GM18909 (cell line): ENCODE data around the gene GPA33.
A peak's percentile ranks its signal among the peaks of the same experiment; 100 is the strongest.
"Not testable (repeated sequence)": the region's sequence is repeated elsewhere in the genome, so short reads cannot be mapped to it uniquely, and the experiment has no call there.

ENCODE experiments used
- ATAC-seq: cut with Tn5 transposase; IDR thresholded peaks from one replicate; pipeline ENCODE4 v1.9.1; 2021; ENCODE audit warnings: mild to moderate bottlenecking; ENCODE audit not compliant: unreplicated experiment, poor library complexity

Gene GPA33

DNA sequence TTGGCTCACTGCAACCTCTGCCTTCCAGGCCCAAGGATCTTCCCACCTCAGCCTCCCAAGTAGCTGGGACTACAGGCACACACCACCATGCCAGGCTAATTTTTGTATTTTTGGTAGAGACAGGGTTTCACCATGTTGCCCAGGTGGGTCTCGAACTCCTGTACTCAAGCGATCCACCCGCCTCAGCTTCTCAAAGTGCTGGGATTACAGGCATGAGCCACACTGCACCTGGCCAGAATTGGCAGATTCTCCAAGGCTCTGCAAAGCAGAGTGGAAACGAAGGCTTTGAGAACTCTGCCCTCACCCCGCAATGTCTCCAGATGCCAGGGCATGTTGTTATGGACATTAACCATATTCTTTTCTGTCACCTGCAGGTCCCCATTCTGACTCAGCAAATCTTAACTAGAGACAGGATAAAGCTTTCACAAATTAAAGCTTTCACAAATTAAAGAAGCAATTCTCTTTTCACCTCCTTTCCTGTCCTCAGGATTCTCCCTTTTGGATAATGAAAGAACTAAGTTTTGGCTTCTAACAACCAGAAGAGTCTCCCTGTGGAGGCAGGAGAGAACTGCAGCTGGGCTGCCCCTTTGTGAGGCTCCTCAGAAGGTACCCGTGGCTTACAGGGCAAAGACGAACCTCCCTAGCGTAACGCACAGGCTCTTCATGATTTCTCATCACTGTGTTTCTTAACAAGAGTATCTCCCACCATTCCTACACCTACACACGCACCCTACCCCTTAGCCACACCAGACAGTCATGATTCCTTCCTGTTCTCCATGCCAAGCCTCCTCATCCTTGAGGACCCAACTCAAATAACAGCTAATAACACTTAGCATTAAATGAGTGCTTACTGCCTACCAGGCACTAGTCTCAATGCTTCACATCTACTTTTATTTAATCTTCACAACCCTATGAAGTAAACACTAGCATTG lies 29.8 kb downstream of the GPA33 start:
- no peak for ATAC-seq

- no peak for ATAC-seq
Measured at GRCh38 chr1:167059809-167060107, 30.4 kb downstream of the GPA33 start.

DNA sequence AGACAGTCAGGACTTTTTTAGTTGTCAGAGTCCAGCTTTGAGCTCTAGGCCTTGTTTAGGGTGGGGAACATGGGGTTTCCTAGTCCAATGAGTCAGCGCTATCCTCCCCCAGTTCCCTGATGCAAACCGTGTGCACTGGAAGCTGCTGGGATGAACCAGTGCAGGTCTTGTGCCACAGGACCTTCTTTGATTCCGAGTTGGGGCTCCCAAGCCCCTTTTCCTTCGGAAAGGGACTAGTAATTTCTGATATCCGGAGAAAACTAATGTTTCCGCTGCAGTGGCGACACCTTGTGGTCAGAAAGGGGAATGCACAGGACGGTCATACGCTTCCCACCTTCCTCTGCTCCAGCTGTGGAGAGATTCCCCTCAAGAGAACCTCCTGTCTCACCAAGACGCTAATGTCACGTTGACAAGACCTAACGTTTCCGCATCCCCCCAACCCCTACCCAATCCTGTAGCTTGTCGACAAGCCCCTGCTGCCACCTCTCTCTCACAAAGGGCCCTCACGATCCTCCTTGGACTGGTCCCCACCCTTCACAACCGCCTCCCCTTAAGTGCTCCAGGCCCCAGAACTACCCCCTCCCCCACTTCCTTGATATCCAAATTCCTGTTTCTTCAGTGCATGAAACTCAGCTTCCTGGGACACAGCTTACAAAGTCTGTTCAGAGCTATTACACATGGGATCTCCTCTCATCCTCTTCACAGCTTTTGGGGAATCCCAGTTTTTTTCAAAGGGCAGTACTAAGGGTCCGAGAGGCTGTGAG lies 30.9 kb downstream of the GPA33 start:
- peak; percentile 42 for ATAC-seq

DNA sequence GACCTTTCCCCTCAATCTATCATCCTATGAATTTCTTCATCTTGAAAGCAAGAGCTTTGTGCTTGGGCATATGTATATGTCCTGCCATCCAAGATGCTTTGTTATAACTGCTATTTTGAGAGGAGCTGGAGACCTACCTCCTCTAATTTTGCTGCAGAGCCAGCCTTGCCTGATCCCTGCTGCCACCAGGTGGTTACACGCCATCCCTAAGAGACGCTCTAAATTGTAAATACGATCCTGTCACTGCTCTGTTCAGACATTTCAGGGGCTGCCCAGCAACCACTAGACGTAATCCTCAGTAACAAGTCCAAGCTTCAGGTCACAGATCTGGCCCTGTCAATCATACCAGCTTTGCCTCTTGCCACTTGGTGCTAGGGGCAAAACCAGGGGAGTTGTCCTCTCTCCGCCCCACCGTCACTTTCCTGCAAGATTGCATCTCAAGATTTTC lies 32.9 kb downstream of the GPA33 start:
- peak; percentile 70 for ATAC-seq

- ATAC-seq, result peak; percentile 15
Measured at GRCh38 chr1:167056529-167057231, 33.5 kb downstream of the GPA33 start.

DNA sequence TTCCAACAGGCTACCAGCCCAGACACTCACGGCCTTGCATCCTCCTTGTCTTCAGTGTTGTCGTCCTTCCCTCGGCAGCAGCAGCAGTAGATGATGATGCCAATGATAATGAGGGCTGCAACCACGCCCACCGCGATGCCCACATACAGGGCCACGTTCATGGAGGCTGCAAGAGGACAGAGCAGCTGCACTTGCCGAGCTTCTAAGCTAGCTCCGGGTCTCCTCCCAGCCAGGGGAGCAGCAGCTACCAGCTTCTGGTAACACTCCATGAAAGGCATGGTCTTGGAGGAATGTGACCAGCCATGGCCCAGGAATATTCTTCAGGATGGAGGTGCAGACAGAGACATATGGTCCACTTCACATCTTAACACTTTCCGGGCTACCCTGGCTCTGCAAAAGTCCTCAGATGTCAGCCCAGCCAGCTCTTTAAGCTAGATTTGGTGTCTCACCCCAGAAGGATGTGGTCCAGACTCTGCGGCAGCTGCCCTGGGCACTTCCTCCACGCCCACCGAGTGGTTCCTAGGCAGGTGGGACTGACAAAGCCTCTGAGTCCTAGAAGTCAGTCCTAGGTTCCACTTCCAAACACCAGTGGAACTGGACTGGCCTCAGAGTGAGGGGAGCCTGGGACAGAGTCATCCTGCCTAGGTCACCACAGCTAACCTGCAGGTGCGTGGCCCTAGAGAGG lies 35.1 kb downstream of the GPA33 start:
- no peak for ATAC-seq

DNA sequence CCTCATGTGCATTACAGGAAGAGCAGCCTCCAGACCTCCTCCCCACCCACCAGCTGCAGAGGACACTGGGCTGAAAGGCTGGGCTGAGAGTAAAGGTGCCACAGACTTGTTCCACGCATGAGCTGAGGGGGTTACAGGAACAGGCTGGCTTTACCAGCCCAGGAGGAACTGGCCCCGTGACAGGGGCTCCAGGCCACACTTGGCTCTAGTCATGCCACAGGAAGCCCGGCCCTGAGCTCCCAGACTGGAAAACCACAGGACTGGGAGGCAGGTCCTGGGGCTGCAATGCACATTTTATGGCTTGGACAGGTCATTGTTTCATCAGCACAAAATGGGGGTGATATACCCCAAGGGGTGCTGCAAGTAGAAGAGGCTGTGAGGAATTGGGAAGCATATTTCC lies 35.6 kb downstream of the GPA33 start:
- no peak for ATAC-seq

GRCh38 chr1:167052389-167052788 lies 37.8 kb downstream of the GPA33 start:
- ATAC-seq, result no peak

DNA sequence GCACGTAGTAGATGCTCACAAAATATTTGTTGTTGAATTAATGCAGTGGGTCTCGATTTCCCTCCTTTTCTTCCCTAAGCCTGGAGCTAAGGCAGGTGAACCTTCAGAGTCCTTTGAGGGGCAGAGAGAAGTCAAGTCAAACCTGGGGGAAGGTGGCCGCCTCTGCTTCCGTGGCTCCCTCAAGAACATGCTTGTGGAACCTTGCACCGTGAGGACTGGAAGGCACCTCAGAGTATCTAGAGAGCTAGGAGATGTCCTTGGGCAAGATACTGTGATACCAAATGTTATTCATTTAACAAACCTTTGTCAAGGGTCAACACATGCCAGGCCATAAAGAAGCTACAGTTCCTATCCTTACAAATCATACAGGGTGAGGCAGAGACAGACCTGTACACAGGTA lies 38.3 kb downstream of the GPA33 start:
- no peak for ATAC-seq

GRCh38 chr1:167043752-167044488 lies 46.3 kb downstream of the GPA33 start:
- ATAC-seq, result peak; percentile 97

- no peak for ATAC-seq
Measured at GRCh38 chr1:167033646-167034045, 56.5 kb downstream of the GPA33 start.

GRCh38 chr1:167029553-167029952 lies 60.6 kb downstream of the GPA33 start:
- ATAC-seq, result not testable (repeated sequence)

DNA sequence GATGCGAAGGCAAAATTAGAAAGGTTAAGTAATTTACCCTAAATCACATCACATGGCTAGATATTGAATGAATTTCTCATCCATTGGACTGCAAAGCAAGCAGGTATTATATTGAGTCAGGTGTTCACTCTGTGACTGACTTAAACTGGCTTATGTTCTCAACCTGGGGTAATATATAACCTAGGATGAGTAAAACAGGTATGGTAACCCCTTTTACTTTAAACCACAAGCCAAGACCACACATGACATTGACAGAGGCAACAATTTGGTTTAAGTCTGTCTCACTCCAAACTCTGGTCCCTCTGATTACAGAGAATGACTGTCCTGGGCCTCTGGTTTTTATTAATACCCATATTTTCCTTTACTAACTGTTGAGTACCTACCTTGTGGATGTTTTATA lies 67.8 kb downstream of the GPA33 start:
- ATAC-seq, result peak; percentile 84

GRCh38 chr1:167016100-167016750 lies 74.0 kb downstream of the GPA33 start:
- no peak for ATAC-seq

DNA sequence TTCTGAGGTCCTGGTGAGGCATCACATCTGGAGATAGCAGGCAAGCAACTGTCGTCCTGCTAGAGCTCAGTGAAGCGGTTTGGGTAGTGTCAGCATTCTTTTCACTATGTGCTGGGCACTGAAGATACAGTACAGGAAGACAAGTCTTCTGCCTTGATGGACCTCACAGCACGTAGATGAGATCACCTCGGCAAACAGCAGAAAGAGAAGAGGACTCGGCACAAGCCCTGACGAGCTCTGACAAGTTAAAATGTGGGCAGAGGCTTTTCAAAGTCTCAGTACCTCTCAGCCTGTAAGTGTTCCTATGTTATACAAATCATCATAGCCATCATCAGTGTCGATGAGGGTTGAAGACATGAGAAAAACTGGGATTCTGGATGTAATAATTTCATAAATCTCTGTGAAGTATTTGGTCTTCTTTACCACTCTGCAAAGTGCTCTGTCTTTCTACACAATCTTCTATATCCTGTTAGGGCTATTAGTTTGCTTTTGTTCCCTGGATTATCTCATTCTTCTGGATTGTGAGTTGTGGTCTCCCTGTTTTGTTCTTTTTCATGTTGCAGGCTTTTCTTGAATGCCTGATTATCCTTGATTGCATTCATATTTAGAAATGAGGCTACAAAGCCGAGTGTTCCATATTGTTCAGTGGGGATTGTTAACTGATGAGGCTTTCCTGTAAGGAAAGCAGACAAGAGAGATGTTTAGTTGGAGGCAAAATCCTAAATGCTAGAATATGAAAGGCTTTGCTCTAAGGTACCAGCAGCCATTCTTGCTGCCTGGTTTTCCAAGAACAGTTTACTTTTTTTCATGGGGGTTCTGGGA lies 76.9 kb downstream of the GPA33 start:
- no peak for ATAC-seq

- ATAC-seq, result no peak
Measured at GRCh38 chr1:167012570-167012969, 77.6 kb downstream of the GPA33 start.

- no peak for ATAC-seq
Measured at GRCh38 chr1:167011560-167012191, 78.5 kb downstream of the GPA33 start.

DNA sequence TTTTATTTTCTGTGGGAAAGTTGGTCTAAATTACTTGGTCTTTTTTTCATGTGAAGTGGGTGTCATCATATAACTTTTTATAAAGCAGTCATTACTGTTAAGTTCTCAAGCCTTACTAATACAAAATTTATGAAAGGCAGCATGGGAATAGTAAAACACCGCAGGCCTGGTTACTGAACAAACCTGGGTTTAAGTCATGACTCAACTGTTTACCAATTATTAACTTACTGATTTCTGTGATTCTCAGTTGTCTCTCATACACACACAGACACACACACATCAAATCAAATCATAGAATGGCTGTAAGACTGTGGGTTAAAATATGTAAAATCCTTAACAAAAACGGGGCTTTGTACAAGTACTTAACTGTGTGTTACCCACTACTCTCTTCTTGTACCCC lies 86.5 kb downstream of the GPA33 start:
- ATAC-seq, result peak; percentile 44
